22Rv1 (cell line): ENCODE measurements around the gene PCDH9.

Experiments
- ZFX ChIP-seq: fragments of 450-650 bp; IDR thresholded peaks from 2 replicates; pipeline ENCODE4 v1.6.1; 2017; ENCODE audit warnings: antibody characterized with exemption, borderline replicate concordance
- TF ChIP-seq, protein P1 (sequence below): fragments of 450-650 bp; IDR thresholded peaks from 2 replicates; pipeline ENCODE4 v1.5.1; 2017; ENCODE audit warnings: mild to moderate bottlenecking

DNA sequence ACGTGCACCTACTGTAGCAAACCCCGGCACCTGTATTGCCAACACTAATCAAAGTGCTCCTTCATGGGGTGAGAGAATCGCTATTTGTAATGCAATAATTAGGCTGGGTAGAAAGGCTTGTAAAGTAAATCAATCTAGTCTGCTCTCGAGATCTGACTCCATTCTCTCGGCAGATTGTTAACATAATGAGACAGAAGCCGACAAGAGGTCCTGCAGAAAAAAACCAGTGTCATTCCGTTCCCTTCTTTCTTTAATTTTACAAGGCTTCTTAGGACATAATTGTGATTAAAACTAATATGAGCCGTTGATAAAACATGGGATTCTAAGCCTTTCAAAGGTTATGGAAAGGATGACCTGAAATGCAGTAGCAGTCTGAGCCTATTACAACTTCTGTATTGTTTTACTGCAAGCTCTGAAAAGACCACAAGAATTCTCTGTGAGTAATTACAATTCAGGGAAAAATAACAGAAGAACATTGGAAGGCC is 530.0 kb downstream of the PCDH9 start:
- TF ChIP-seq, protein P1, sequence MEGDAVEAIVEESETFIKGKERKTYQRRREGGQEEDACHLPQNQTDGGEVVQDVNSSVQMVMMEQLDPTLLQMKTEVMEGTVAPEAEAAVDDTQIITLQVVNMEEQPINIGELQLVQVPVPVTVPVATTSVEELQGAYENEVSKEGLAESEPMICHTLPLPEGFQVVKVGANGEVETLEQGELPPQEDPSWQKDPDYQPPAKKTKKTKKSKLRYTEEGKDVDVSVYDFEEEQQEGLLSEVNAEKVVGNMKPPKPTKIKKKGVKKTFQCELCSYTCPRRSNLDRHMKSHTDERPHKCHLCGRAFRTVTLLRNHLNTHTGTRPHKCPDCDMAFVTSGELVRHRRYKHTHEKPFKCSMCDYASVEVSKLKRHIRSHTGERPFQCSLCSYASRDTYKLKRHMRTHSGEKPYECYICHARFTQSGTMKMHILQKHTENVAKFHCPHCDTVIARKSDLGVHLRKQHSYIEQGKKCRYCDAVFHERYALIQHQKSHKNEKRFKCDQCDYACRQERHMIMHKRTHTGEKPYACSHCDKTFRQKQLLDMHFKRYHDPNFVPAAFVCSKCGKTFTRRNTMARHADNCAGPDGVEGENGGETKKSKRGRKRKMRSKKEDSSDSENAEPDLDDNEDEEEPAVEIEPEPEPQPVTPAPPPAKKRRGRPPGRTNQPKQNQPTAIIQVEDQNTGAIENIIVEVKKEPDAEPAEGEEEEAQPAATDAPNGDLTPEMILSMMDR = no peak
- TF ChIP-seq ZFX = no peak
